Stimulated activated CD4-positive, alpha-beta T cell treated with anti-CD3 and anti-CD28 coated beads, TNF-alpha, amount 100 ng/mL, for 4 hours (primary cell): ENCODE results near the gene DYNC1I2.
"Not testable (repeated sequence)": the region's sequence is repeated elsewhere in the genome, so short reads cannot be mapped to it uniquely, and the experiment has no call there.

Experiments
- DNase-seq, 3 experiments: peaks; one replicate each; pipeline ENCODE4 v3.0.0-alpha.2; 2020; ENCODE audit warnings: low read depth in 3 of 3

The DYNC1I2 gene

GRCh38 chr2:171712051-171712450, 24.8 kb downstream of the DYNC1I2 start:
- no peak for DNase-seq

GRCh38 chr2:171718720-171719119, 31.5 kb downstream of the DYNC1I2 start:
- no peak for DNase-seq

GRCh38 chr2:171719660-171720059, 32.4 kb downstream of the DYNC1I2 start:
- no peak for DNase-seq

- no peak for DNase-seq
Measured at GRCh38 chr2:171723716-171724683, 36.7 kb downstream of the DYNC1I2 start.

- DNase-seq, result no peak
Measured at GRCh38 chr2:171726847-171727450, 39.7 kb downstream of the DYNC1I2 start.

GRCh38 chr2:171728989-171729951, 42.0 kb downstream of the DYNC1I2 start:
- DNase-seq, result no peak

GRCh38 chr2:171729952-171730317, 42.7 kb downstream of the DYNC1I2 start:
- no peak for DNase-seq

- no peak for DNase-seq
Measured at GRCh38 chr2:171735991-171736710, 48.9 kb downstream of the DYNC1I2 start.

- DNase-seq, result no peak
Measured at GRCh38 chr2:171741189-171741588, 53.9 kb downstream of the DYNC1I2 start.

- no peak for DNase-seq
Measured at GRCh38 chr2:171742760-171743159, 55.5 kb downstream of the DYNC1I2 start.

GRCh38 chr2:171745141-171745540, 57.9 kb downstream of the DYNC1I2 start:
- DNase-seq, result no peak

- DNase-seq, result no peak
Measured at GRCh38 chr2:171745806-171746205, 58.5 kb downstream of the DYNC1I2 start.

- DNase-seq, result no peak
Measured at GRCh38 chr2:171747371-171747770, 60.1 kb downstream of the DYNC1I2 start.

- no peak for DNase-seq
Measured at GRCh38 chr2:171754254-171754939, 67.1 kb downstream of the DYNC1I2 start.

GRCh38 chr2:171758762-171759161, 71.5 kb downstream of the DYNC1I2 start:
- DNase-seq, result not testable (repeated sequence)

GRCh38 chr2:171761176-171761575, 73.9 kb downstream of the DYNC1I2 start:
- not testable (repeated sequence) for DNase-seq

- DNase-seq, result no peak
Measured at GRCh38 chr2:171762879-171763573, 75.8 kb downstream of the DYNC1I2 start.

- no peak for DNase-seq
Measured at GRCh38 chr2:171763602-171764001, 76.3 kb downstream of the DYNC1I2 start.

- DNase-seq, result no peak
Measured at GRCh38 chr2:171771463-171771862, 84.2 kb downstream of the DYNC1I2 start.

GRCh38 chr2:171772373-171772772, 85.1 kb downstream of the DYNC1I2 start:
- DNase-seq, result no peak
